HG02759 (cell line): ENCODE measurements around the gene DHRS9.
"Not testable (repeated sequence)": the region's sequence is repeated elsewhere in the genome, so short reads cannot be mapped to it uniquely, and the experiment has no call there.

Experiments
- ATAC-seq: cut with Tn5 transposase; IDR thresholded peaks from one replicate; pipeline ENCODE4 v1.9.1; 2021; ENCODE audit warnings: mild to moderate bottlenecking, moderate library complexity; ENCODE audit not compliant: unreplicated experiment

The DHRS9 gene

GRCh38 chr2:169069341-169069740 is at the start of gene DHRS9:
Gene DHRS9 (plus strand): TSS chr2:169069563. CDS start chr2:169081582, 12,019 bp downstream.
- ATAC-seq, result no peak

GRCh38 chr2:169023161-169023560 is 46.2 kb upstream of the DHRS9 start:
- ATAC-seq, result no peak

GRCh38 chr2:169026056-169026455 is 43.3 kb upstream of the DHRS9 start:
- no peak for ATAC-seq

GRCh38 chr2:169027234-169027633 is 42.1 kb upstream of the DHRS9 start:
- no peak for ATAC-seq

GRCh38 chr2:169029341-169029740 is 40.0 kb upstream of the DHRS9 start:
- no peak for ATAC-seq

GRCh38 chr2:169031202-169031601 is 38.2 kb upstream of the DHRS9 start, which contains the start of gene ABCB11:
Gene ABCB11 (minus strand): TSS chr2:169031324. CDS start chr2:169018125, 13,199 bp downstream.
- no peak for ATAC-seq

- ATAC-seq, result no peak
These were observed 35.1 kb upstream of the DHRS9 start for GRCh38 chr2:169034256-169034655.

- ATAC-seq, result no peak
These were observed 34.3 kb upstream of the DHRS9 start for GRCh38 chr2:169034984-169035544.

GRCh38 chr2:169035887-169036286 is 33.5 kb upstream of the DHRS9 start:
- ATAC-seq, result no peak

- ATAC-seq, result peak; percentile 63
These were observed 32.5 kb upstream of the DHRS9 start for GRCh38 chr2:169036736-169037440.

GRCh38 chr2:169038338-169038757 is 31.0 kb upstream of the DHRS9 start:
- peak; percentile 72 for ATAC-seq

GRCh38 chr2:169039702-169040101 is 29.7 kb upstream of the DHRS9 start:
- no peak for ATAC-seq

GRCh38 chr2:169041594-169041993 is 27.8 kb upstream of the DHRS9 start:
- ATAC-seq, result no peak

GRCh38 chr2:169042856-169043255 is 26.5 kb upstream of the DHRS9 start:
- no peak for ATAC-seq

- ATAC-seq, result no peak
These were observed 22.8 kb upstream of the DHRS9 start for GRCh38 chr2:169046440-169047151.

- no peak for ATAC-seq
These were observed 21.8 kb upstream of the DHRS9 start for GRCh38 chr2:169047256-169048250.

GRCh38 chr2:169049142-169049541 is 20.2 kb upstream of the DHRS9 start:
- ATAC-seq, result no peak

GRCh38 chr2:169050476-169051240 is 18.7 kb upstream of the DHRS9 start:
- ATAC-seq, result no peak

GRCh38 chr2:169054575-169054974 is 14.8 kb upstream of the DHRS9 start:
- not testable (repeated sequence) for ATAC-seq

- not testable (repeated sequence) for ATAC-seq
These were observed 5.2 kb upstream of the DHRS9 start for GRCh38 chr2:169064199-169064598.
